Endodermal cell (in vitro differentiated cells): ENCODE measurements around the gene PCDHA10. TPM values are rescaled to one million over a fixed set of nuclear protein-coding genes. Genes with fewer than 3 reads are reported as not detected.
"Not testable (repeated sequence)": the region's sequence is repeated elsewhere in the genome, so short reads cannot be mapped to it uniquely, and the experiment has no call there.

Source experiments
- DNase-seq: peaks from one replicate; pipeline ENCODE4 v3.0.0-alpha.2; 2017
- H3K27ac ChIP-seq: 2 replicates; pipeline ENCODE4 v1.5.1; 2013; ENCODE audit warnings: mild to moderate bottlenecking, low read depth, low read length, moderate library complexity
- H3K27me3 ChIP-seq: 2 replicates; pipeline ENCODE4 v1.6.1; 2013; ENCODE audit warnings: mild to moderate bottlenecking, low read length, moderate library complexity; ENCODE audit not compliant: insufficient read depth, control insufficient read depth, poor library complexity, severe bottlenecking
- H3K36me3 ChIP-seq: 2 replicates; pipeline ENCODE4 v1.7.0; 2013; ENCODE audit warnings: mild to moderate bottlenecking, low read length, moderate library complexity; ENCODE audit not compliant: control insufficient read depth, insufficient read depth
- H3K4me1 ChIP-seq: one replicate; pipeline ENCODE4 v1.7.0; 2013; ENCODE audit warnings: low read length; ENCODE audit not compliant: control insufficient read depth, insufficient read depth
- H3K4me3 ChIP-seq: 2 replicates; pipeline ENCODE4 v1.5.1; 2013; ENCODE audit warnings: mild to moderate bottlenecking, low read length, moderate library complexity
- H3K9ac ChIP-seq: 2 replicates; pipeline ENCODE4 v1.6.1; 2013; ENCODE audit warnings: mild to moderate bottlenecking, low read length, moderate library complexity; ENCODE audit not compliant: poor library complexity, severe bottlenecking; ENCODE audit errors: extremely low read depth
- H3K9me3 ChIP-seq: 2 replicates; pipeline ENCODE4 v1.6.1; 2013; ENCODE audit warnings: mild to moderate bottlenecking, low read length, moderate library complexity; ENCODE audit not compliant: control insufficient read depth
- H3K27ac Mint-ChIP-seq: 2 replicates; pipeline ENCODE4 v1.8.0; 2020; ENCODE audit warnings: mixed read lengths
- H3K27me3 Mint-ChIP-seq: 2 replicates; pipeline ENCODE4 v1.8.0; 2021; ENCODE audit warnings: mild to moderate bottlenecking, mixed read lengths; ENCODE audit not compliant: insufficient read depth
- H3K36me3 Mint-ChIP-seq: 2 replicates; pipeline ENCODE4 v1.8.0; 2020; ENCODE audit warnings: low read depth, mixed read lengths
- H3K4me1 Mint-ChIP-seq: 2 replicates; pipeline ENCODE4 v1.8.0; 2020; ENCODE audit warnings: mixed read lengths
- H3K4me3 Mint-ChIP-seq: 2 replicates; pipeline ENCODE4 v1.8.0; 2020; ENCODE audit warnings: mild to moderate bottlenecking, moderate library complexity, mixed read lengths
- H3K9me3 Mint-ChIP-seq: 2 replicates; pipeline ENCODE4 v1.8.0; 2020; ENCODE audit warnings: mild to moderate bottlenecking, mixed read lengths
- WGBS, 2 experiments: methylation state at CpG; one replicate each; pipeline versions ENCODE4 v1.1.5 to v1.1.7; 2013; ENCODE audit warnings: missing lambda C conversion rate in 2 of 2, mixed read lengths in 1 of 2; ENCODE audit not compliant: insufficient coverage in 1 of 2, insufficient read length in 1 of 2; 5-methylcytosine and 5-hydroxymethylcytosine counted together
- total RNA-seq, 2 donors: library from RNA; stranded (reverse); fragmentation: NEBNext Ultra II Directional in 1 of 2; extraction: Animal tissue kit (Norgen Biotek cat#: 25700) in 1 of 2; gene quantifications; 2 replicates in 1 of 2; 3 replicates in 1 of 2; pipeline ENCODE4 v1.2.1, GENCODE V29; 2021
- TF ChIP-seq, protein P1 (sequence below): fragments of 200-600 bp; sonication (generic); conservative IDR thresholded peaks from 2 replicates; pipeline ENCODE4 v1.5.0; 2021; ENCODE audit warnings: antibody characterized with exemption, mild to moderate bottlenecking

The PCDHA10 gene
- total RNA-seq, 2 donors from 2014 or later, result 10.2 to 17.7 TPM

DNA sequence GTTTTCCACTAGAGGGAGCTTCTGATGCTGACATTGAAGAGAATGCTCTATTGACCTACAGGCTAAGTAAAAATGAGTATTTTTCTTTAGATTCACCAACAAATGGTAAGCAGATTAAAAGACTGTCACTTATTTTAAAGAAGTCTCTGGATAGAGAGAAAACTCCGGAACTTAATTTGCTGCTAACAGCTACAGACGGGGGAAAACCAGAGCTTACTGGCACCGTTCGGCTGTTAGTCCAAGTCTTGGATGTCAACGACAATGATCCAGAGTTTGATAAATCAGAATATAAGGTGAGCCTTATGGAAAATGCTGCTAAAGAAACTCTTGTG lies 13.8 kb downstream of the PCDHA10 start:
- 81 to 96% methylated on average over 4 to 5 of the region's 5 CpGs for WGBS, 2 experiments
- Mint-ChIP-seq H3K36me3 (peaks cover 28% of the 10 kb centered on the region), H3K27me3 (no peaks in the 10 kb centered on the region), H3K4me3 (peak overlapping the region; percentile 88), H3K27ac (no peak overlapping the region), H3K4me1 (peaks cover 4% of the 10 kb centered on the region), H3K9me3 (peaks cover 17% of the 10 kb centered on the region)
- Histone ChIP-seq H3K4me3 (peak overlapping the region; percentile 98), H3K27ac (no peak overlapping the region), H3K27me3 (no peaks in the 10 kb centered on the region), H3K9ac (peak overlapping the region; percentile 81), H3K9me3 (peaks cover 5% of the 10 kb centered on the region), H3K4me1 (no peaks in the 10 kb centered on the region), H3K36me3 (peaks cover 6% of the 10 kb centered on the region)
- no peak for DNase-seq
- TF ChIP-seq, protein P1, sequence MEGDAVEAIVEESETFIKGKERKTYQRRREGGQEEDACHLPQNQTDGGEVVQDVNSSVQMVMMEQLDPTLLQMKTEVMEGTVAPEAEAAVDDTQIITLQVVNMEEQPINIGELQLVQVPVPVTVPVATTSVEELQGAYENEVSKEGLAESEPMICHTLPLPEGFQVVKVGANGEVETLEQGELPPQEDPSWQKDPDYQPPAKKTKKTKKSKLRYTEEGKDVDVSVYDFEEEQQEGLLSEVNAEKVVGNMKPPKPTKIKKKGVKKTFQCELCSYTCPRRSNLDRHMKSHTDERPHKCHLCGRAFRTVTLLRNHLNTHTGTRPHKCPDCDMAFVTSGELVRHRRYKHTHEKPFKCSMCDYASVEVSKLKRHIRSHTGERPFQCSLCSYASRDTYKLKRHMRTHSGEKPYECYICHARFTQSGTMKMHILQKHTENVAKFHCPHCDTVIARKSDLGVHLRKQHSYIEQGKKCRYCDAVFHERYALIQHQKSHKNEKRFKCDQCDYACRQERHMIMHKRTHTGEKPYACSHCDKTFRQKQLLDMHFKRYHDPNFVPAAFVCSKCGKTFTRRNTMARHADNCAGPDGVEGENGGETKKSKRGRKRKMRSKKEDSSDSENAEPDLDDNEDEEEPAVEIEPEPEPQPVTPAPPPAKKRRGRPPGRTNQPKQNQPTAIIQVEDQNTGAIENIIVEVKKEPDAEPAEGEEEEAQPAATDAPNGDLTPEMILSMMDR, result peak; percentile 81

DNA sequence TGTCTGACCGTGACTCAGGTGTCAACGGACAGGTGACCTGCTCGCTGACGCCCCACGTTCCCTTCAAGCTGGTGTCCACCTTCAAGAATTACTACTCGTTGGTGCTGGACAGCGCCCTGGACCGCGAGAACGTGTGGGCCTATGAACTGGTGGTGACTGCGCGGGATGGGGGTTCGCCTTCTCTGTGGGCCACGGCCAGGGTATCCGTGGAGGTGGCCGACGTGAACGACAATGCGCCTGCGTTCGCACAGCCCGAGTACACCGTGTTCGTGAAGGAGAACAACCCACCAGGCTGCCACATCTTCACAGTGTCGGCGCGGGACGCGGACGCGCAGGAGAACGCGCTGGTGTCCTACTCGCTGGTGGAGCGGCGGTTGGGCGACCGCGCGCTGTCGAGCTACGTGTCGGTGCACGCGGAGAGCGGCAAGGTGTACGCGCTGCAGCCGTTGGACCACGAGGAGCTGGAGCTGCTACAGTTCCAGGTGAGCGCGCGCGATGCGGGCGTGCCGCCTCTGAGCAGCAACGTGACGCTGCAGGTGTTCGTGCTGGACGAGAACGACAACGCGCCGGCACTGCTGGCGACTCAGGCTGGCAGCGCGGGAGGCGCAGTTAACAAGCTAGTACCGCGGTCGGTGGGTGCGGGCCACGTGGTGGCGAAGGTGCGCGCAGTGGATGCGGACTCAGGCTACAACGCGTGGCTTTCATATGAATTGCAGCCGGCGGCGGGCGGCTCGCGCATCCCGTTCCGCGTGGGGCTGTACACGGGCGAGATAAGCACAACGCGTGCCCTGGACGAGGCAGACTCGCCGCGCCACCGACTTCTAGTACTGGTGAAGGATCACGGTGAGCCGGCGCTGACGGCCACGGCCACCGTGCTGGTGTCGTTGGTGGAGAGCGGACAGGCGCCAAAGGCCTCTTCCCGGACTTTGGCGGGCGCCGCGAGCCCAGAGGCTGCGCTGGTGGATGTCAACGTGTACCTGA lies 14.8 kb downstream of the PCDHA10 start:
- Histone ChIP-seq H3K9ac (no peak overlapping the region), H3K4me1 (no peaks in the 10 kb centered on the region), H3K36me3 (peaks cover 6% of the 10 kb centered on the region), H3K27me3 (no peaks in the 10 kb centered on the region), H3K27ac (no peak overlapping the region), H3K4me3 (peak overlapping the region; percentile 98), H3K9me3 (peaks cover 5% of the 10 kb centered on the region)
- peaks cover 17% of the 10 kb centered on the region for H3K9me3 Mint-ChIP-seq
- peak; percentile 43 for DNase-seq
- H3K36me3 Mint-ChIP-seq, result peaks cover 25% of the 10 kb centered on the region
- TF ChIP-seq, protein P1, result no peak
- WGBS, 2 experiments, result 96 to 97% methylated on average over 103 to 114 of the region's 114 CpGs
- H3K4me3 Mint-ChIP-seq, result no peak overlapping the region
- H3K27me3 Mint-ChIP-seq, result no peaks in the 10 kb centered on the region
- peaks cover 8% of the 10 kb centered on the region for H3K4me1 Mint-ChIP-seq
- no peak overlapping the region for H3K27ac Mint-ChIP-seq

DNA sequence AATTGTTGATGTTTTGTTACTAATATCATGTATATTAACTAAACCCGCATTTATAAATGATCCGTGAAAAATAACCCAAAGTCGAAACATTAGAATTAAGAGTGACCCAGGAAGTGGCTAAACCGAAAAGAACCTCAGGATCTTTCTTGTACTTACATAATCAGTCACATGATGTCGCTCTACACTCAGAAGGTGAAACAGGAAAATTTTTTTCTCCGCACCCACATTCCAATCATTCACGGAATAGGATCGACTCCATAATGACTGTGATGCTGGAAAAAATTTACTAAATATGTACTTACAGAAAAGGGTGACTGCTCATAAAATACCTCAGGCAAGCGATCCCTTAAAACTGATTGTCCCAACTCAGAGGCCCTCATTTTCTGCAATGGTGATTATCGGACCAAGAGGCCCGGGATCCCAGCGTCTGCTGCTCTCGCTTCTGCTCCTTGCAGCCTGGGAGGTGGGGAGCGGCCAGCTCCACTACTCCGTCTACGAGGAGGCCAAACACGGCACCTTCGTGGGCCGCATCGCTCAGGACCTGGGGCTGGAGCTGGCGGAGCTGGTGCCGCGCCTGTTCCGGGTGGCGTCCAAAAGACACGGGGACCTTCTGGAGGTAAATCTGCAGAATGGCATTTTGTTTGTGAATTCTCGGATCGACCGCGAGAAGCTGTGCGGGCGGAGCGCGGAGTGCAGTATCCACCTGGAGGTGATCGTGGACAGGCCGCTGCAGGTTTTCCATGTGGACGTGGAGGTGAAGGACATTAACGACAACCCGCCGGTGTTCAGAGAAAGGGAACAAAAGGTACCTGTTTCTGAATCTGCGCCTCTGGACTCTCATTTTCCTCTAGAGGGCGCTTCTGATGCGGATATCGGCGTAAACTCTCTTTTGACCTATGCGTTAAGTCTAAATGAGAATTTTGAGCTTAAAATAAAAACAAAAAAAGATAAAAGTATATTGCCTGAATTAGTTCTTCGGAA lies 19.7 kb downstream of the PCDHA10 start, which contains the start of gene PCDHA12:
Gene PCDHA12 (plus strand): TSS at position 224 of the 981 bp plus-strand sequence. CDS start 165 bp downstream, at position 389.
- peak; percentile 76 for DNase-seq
- no peaks in the 10 kb centered on the region for H3K27me3 ChIP-seq
- H3K9me3 ChIP-seq, result no peaks in the 10 kb centered on the region
- Mint-ChIP-seq H3K4me1 (peaks cover 8% of the 10 kb centered on the region), H3K27me3 (no peaks in the 10 kb centered on the region), H3K9me3 (peaks cover 6% of the 10 kb centered on the region), H3K36me3 (peaks cover 30% of the 10 kb centered on the region), H3K4me3 (peak within 1 kb of the TSS; percentile 97), H3K27ac (peak within 1 kb of the TSS; percentile 98)
- WGBS, 2 experiments, result 84% methylated on average over 24 to 47 of the region's 47 CpGs
- no peaks in the 10 kb centered on the region for H3K4me1 ChIP-seq
- H3K36me3 ChIP-seq, result peaks cover 17% of the 10 kb centered on the region
- H3K4me3 ChIP-seq, result peak within 1 kb of the TSS; percentile 35
- TF ChIP-seq, protein P1, result peak; percentile 86
- peak within 1 kb of the TSS; percentile 50 for H3K9ac ChIP-seq
- H3K27ac ChIP-seq, result no peak within 1 kb of the TSS

DNA sequence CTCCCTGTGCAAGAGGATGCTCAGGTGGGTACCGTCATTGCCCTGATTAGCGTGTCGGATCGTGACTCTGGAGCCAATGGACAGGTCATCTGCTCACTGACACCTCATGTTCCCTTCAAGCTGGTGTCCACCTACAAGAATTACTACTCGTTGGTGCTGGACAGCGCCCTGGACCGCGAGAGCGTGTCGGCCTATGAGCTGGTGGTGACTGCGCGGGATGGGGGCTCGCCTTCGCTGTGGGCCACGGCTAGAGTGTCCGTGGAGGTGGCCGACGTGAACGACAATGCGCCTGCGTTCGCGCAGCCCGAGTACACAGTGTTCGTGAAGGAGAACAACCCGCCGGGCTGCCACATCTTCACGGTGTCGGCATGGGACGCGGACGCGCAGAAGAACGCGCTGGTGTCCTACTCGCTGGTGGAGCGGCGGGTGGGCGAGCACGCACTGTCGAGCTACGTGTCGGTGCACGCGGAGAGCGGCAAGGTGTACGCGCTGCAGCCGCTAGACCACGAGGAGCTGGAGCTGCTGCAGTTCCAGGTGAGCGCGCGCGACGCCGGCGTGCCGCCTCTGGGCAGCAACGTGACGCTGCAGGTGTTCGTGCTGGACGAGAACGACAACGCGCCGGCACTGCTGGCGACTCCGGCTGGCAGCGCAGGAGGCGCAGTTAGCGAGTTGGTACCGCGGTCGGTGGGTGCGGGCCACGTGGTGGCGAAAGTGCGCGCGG lies 21.0 kb downstream of the PCDHA10 start:
- not testable (repeated sequence) for H3K4me1 ChIP-seq, H3K27me3 Mint-ChIP-seq, H3K27ac Mint-ChIP-seq, H3K9me3 ChIP-seq, H3K4me1 Mint-ChIP-seq, H3K4me3 ChIP-seq, H3K27ac ChIP-seq, H3K9ac ChIP-seq, H3K9me3 Mint-ChIP-seq, H3K27me3 ChIP-seq
- peaks cover 21% of the 10 kb centered on the region for H3K36me3 ChIP-seq
- 96 to 99% methylated on average over 57 to 80 of the region's 80 CpGs for WGBS, 2 experiments
- Mint-ChIP-seq H3K4me3 (peak overlapping the region; percentile 97), H3K36me3 (peaks cover 21% of the 10 kb centered on the region)
- peak; percentile 37 for DNase-seq
